Erythroblast (primary cell): Measurements from ENCODE around the gene DNAJB4.
A peak's percentile ranks its signal among the peaks of the same experiment; 100 is the strongest.
"Not testable (repeated sequence)": the region's sequence is repeated elsewhere in the genome, so short reads cannot be mapped to it uniquely, and the experiment has no call there.

Source experiments
- DNase-seq, 2 experiments: peaks; one replicate each; lab custom pipeline; 2025; lab: John Stamatoyannopoulos, UW
- GATA1 ChIP-seq: IDR thresholded peaks from 2 replicates; pipeline ENCODE4 v1.6.1; 2011; ENCODE audit warnings: low read depth, mild to moderate bottlenecking, control low read depth, low read length, moderate library complexity
- POLR2A ChIP-seq: IDR thresholded peaks from 2 replicates; pipeline ENCODE4 v1.6.1; 2011; ENCODE audit warnings: mild to moderate bottlenecking, low read length

DNAJB4 gene

GRCh38 chr1:78003882-78004718 lies 639 bp upstream of the DNAJB4 start:
- DNase-seq, result peak; percentile 85
- TF ChIP-seq GATA1, result no peak
- TF ChIP-seq POLR2A, result no peak

- TF ChIP-seq POLR2A (no peak), GATA1 (no peak)
These were observed 646 bp downstream of the DNAJB4 start for GRCh38 chr1:78005448-78005722.

GRCh38 chr1:78005755-78006154 lies 1.0 kb downstream of the DNAJB4 start:
- TF ChIP-seq GATA1 (no peak), POLR2A (no peak)
- DNase-seq, result peak; percentile 65 to 77

More at GRCh38 chr1:78005448-78005722, 646 bp downstream of the DNAJB4 start:
- no peak for DNase-seq

GRCh38 chr1:78006521-78006920 lies 1.8 kb downstream of the DNAJB4 start:
- TF ChIP-seq POLR2A, result no peak
- TF ChIP-seq GATA1, result no peak
- DNase-seq, result peak in 1 of 2 experiments; percentile 27

GRCh38 chr1:78007677-78008341 lies 3.1 kb downstream of the DNAJB4 start:
- TF ChIP-seq POLR2A, result no peak
- TF ChIP-seq GATA1, result no peak
- no peak for DNase-seq

GRCh38 chr1:78009276-78009675 lies 4.5 kb downstream of the DNAJB4 start:
- DNase-seq, result no peak
- TF ChIP-seq GATA1, result no peak
- no peak for TF ChIP-seq POLR2A

GRCh38 chr1:78009836-78010235 lies 5.1 kb downstream of the DNAJB4 start:
- no peak for DNase-seq
- TF ChIP-seq GATA1, result no peak
- TF ChIP-seq POLR2A, result no peak

GRCh38 chr1:78011050-78011449 lies 6.3 kb downstream of the DNAJB4 start:
- TF ChIP-seq GATA1 (no peak), POLR2A (no peak)
- DNase-seq, result no peak

GRCh38 chr1:78015148-78015547 lies 10.4 kb downstream of the DNAJB4 start:
- no peak for DNase-seq
- no peak for TF ChIP-seq POLR2A
- TF ChIP-seq GATA1, result no peak

- TF ChIP-seq POLR2A, result no peak
- TF ChIP-seq GATA1, result no peak
These were observed 14.3 kb downstream of the DNAJB4 start for GRCh38 chr1:78019024-78019423.

GRCh38 chr1:78021134-78021533 lies 16.4 kb downstream of the DNAJB4 start:
- DNase-seq, result not testable (repeated sequence)

More at GRCh38 chr1:78019024-78019423, 14.3 kb downstream of the DNAJB4 start:
- no peak for DNase-seq

GRCh38 chr1:78029793-78030192 lies 25.1 kb downstream of the DNAJB4 start:
- TF ChIP-seq GATA1 (no peak), POLR2A (no peak)
- no peak for DNase-seq

- TF ChIP-seq POLR2A, result no peak
- TF ChIP-seq GATA1, result no peak
- DNase-seq, result peak in 1 of 2 experiments; percentile 26
These were observed 28.5 kb downstream of the DNAJB4 start for GRCh38 chr1:78032996-78033796.

- TF ChIP-seq GATA1 (no peak), POLR2A (no peak)
- no peak for DNase-seq
These were observed 29.0 kb downstream of the DNAJB4 start for GRCh38 chr1:78033797-78034172.
